Head of caudate nucleus (tissue), 42 donors: Measurements from ENCODE around the gene PTPN4.
"Not testable (repeated sequence)": the region's sequence is repeated elsewhere in the genome, so short reads cannot be mapped to it uniquely, and the experiment has no call there.

Experiments used
- DNase-seq, 42 donors: peaks; one replicate each; pipeline versions ENCODE4 v3.0.0 to v3.0.0-alpha.2; 2020 to 2021; ENCODE audit warnings: mixed read lengths in 7 of 42
- intact Hi-C: fragments of 100-400 bp; cut with DNase I; formaldehyde crosslinking; loops from one replicate; pipeline ENCODE4 v1.15.0; 2022

PTPN4 gene

GRCh38 chr2:119794237-119794636 is 34.5 kb downstream of the PTPN4 start:
- no peak for DNase-seq
- intact Hi-C loops = no loop called here

- intact Hi-C loops = no loop called here
- DNase-seq = no peak
These were observed 35.9 kb downstream of the PTPN4 start for GRCh38 chr2:119795309-119796303.

- intact Hi-C loops = no loop called here
- no peak for DNase-seq
These were observed 40.7 kb downstream of the PTPN4 start for GRCh38 chr2:119800376-119800902.

- intact Hi-C loops = no loop called here
- no peak for DNase-seq
These were observed 41.3 kb downstream of the PTPN4 start for GRCh38 chr2:119801040-119801439.

- DNase-seq, intact Hi-C loops: not testable (repeated sequence)
These were observed 42.3 kb downstream of the PTPN4 start for GRCh38 chr2:119801989-119802388.

- no peak for DNase-seq
- intact Hi-C loops = no loop called here
These were observed 43.4 kb downstream of the PTPN4 start for GRCh38 chr2:119803101-119803500.

- intact Hi-C loops, DNase-seq: not testable (repeated sequence)
These were observed 44.7 kb downstream of the PTPN4 start for GRCh38 chr2:119804409-119804808.

- intact Hi-C loops = no loop called here
- no peak for DNase-seq
These were observed 48.9 kb downstream of the PTPN4 start for GRCh38 chr2:119808516-119809147.

GRCh38 chr2:119809339-119810048 is 49.8 kb downstream of the PTPN4 start:
- intact Hi-C loops = no loop called here
- no peak for DNase-seq

GRCh38 chr2:119810049-119810630 is 50.4 kb downstream of the PTPN4 start:
- intact Hi-C loops = no loop called here
- no peak for DNase-seq

- no peak for DNase-seq
- intact Hi-C loops = no loop called here
These were observed 54.5 kb downstream of the PTPN4 start for GRCh38 chr2:119814216-119814615.

GRCh38 chr2:119818792-119819191 is 59.1 kb downstream of the PTPN4 start:
- DNase-seq = no peak

GRCh38 chr2:119819846-119820245 is 60.1 kb downstream of the PTPN4 start:
- no peak for DNase-seq
- intact Hi-C loops = loop anchor here (5.0 kb wide), 1 partner anchor 118 kb away; no protein-coding TSS in a partner anchor

More at GRCh38 chr2:119818792-119819191, 59.1 kb downstream of the PTPN4 start:
- intact Hi-C loops = no loop called here

GRCh38 chr2:119820275-119820674 is 60.6 kb downstream of the PTPN4 start:
- DNase-seq = no peak
- intact Hi-C loops = loop anchor here (5.0 kb wide), 1 partner anchor 118 kb away; no protein-coding TSS in a partner anchor

- DNase-seq = no peak
- intact Hi-C loops = loop anchor here (5.0 kb wide), 1 partner anchor 119 kb away; no protein-coding TSS in a partner anchor
These were observed 61.5 kb downstream of the PTPN4 start for GRCh38 chr2:119821266-119821665.

- intact Hi-C loops = loop anchor here (5.0 kb wide), 1 partner anchor 122 kb away; no protein-coding TSS in a partner anchor
- DNase-seq = peak in 29 of 42 donors; percentile 11 to 75 (median 40)
These were observed 64.1 kb downstream of the PTPN4 start for GRCh38 chr2:119823734-119824334.

GRCh38 chr2:119826370-119826961 is 66.7 kb downstream of the PTPN4 start:
- peak in 23 of 42 donors; percentile 4 to 68 (median 37) for DNase-seq
- intact Hi-C loops = loop anchor here (5.0 kb wide), 1 partner anchor 74 kb away; no protein-coding TSS in a partner anchor
